Central memory CD4-positive, alpha-beta T cell (primary cell): Measurements from ENCODE around the gene ZNF577.
"Not testable (repeated sequence)": the region's sequence is repeated elsewhere in the genome, so short reads cannot be mapped to it uniquely, and the experiment has no call there.

Source experiments
- DNase-seq: peaks from one replicate; pipeline ENCODE4 v3.0.0; 2022
- total RNA-seq, 3 experiments: gene quantifications; one replicate each; lab custom pipeline; 2026; lab: John Stamatoyannopoulos, UW

The ZNF577 gene
- total RNA-seq = 7.1 to 21.2 (median 16.8) reads per million in 3 experiments

DNA sequence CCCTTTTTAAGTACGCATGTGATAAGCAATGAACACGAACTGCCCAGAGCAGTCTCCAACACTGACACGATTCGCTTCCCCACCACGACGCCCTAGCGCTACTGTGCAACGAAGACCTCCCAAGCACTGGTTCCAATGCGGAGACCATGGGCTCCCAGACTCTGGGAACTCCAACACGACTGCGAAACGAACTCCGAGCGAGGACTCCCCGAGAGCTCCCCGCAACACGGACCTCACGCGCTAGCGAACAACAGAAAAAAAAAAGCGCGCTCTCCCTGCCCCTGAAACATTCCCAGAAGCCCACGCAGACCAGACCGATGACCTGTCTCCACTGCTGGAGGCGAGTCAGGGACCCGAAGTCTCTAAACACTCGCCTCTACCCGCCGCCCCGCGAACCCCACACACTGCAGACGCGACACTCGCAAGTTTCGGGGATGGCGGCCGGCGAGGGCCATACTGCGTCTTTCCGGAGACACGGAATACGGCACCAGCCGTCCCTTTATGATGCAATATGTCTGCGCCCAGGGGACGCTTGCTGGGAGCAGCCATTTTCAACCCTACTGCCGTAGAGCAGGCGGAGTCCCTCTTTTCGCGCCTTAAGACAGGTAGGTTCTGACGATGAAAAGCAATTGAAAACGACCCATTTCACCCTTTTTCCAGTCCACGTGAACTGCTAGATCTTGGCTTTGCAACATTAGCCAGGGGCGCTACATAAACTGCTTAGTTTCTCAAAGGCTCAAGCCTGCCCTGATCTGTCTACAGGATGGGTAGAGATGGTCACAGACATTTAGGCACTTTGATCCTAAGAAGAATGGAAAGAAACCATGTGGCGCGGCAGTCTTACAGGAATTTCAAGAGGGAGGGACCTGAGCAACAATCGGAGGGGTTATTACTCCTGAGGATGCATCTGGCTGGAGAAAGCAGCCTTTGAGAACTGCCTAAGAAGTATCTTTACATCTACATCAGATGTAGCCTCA lies at the start of gene ZNF577:
Gene ZNF577 (minus strand): TSS at position 430 of the 977 bp plus-strand sequence. CDS start 7,569 bp downstream, outside the sequence.
- DNase-seq = peak; percentile 79

DNA sequence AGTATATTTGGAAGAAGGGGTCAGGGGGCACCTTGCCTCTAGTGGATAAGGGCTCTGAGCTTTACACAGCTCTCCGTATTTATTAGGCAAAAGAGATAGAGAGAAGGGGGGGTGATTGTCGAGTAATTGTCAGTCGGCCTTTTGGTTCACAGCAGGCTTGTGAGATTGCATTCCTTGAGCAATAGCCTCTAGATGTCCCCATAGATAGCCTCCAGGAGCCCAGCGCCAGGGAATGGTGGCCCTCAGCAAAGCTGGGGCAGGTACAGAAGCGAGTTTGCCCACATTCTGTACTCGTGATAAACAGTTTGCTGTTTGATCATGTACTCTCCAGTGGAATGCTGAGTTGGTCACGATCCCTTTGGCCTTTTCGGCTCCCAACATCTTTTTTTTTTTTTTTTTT lies 44.2 kb upstream of the ZNF577 start:
- no peak for DNase-seq

DNA sequence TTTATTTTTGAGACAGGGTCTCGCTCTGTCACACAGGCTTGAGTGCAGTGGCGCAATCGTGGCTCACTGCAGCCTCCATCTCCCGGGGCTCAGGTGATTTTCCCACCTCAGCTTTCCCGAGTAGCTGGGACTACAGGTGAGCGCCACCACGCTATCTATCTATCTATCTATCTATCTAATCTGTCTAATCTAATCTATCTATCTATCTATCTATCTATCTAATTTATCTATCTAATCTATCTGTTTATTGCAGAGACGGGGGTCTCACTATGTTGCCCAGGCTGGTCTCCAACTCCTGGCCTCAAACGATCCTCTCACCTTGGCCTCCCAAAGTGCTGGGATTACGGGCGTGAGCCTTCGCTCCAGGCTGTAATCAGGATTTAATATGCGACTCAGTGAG lies 40.1 kb upstream of the ZNF577 start:
- no peak for DNase-seq

DNA sequence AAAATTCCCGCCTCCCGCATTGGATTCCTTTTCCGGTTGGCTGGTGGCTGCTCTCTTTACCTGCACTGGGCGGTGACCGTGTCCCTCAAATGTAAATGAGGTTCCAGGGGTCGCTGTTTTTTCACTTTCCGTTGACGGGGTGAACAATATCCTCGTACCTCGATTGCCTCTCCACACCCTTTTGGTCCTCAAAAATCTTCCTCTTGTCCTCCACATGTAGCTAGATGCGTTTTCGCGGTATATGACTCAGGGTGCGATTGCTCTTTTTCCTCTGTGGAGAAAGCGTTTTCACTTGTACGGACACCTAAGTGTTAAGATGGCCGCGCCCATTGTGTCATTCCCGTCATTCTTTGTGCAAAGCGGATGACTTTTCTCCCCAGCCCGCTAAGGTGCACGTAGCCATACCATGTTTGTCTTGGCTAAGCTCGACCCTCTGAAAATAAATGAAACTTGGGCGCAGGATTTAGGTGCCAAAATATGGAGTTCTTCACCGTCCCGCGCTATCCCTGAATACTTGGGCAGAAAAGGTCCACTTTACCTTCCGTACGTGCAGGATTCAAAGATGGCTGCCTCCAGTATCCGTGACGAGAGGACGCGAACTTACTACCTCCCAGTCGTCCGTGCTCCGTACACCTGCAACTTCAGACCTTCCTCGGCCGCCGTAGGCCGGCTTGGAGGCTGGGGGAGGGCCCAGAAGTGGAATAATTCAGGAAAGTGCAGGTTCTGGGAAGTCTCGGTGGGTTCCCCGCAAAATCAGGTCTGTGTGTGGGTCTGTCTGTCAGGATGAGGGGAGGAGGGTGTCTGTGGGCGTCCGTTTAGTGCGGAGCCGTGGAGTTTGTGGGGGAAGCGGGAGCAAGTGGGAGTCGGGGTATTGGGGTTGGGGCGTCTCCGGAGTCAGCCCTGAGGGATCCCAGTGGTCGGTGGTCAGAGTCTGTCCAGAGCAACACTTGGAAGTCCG lies 39.3 kb upstream of the ZNF577 start, which contains the start of gene ZNF613:
Gene ZNF613 (plus strand): TSS at position 689 of the 958 bp plus-strand sequence. CDS start 8,749 bp downstream, outside the sequence.
- DNase-seq = peak; percentile 81

DNA sequence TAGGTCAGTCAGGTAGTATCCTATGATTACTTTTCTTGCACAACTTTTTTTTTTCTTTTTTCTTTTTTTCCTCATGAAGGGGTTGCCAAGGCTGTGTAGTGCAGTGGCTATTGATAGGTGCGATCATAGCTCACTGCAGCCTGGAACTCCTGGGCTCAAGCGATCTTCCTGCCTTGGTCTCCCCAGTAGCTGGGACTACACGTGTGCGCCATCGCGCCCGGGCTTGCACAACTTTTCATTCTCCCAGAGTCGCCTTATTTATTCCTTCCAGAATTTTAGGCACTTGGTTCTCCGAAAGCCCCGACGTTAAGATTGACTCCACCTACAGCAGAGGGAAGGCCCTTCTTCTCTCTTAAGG lies 38.7 kb upstream of the ZNF577 start:
- no peak for DNase-seq

DNA sequence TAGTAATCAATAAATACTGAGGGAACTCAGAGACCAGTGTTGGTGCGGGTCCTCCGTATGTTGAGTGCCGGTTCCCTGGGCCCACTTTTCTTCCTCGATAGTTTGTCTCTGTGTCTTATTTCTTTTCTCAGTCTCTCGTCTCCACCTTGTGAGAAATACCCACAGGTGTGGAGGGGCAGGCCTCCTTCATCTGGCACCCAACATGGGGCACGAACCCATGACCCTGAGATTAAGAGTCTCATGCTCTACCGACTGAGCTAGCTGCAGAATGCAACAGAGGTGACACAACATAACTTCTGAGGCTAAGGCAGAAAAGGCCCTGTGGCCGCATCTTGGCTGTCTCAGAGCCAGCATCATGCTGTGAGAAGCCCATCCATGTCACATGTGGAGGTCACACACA lies 34.2 kb upstream of the ZNF577 start:
- DNase-seq = no peak

DNA sequence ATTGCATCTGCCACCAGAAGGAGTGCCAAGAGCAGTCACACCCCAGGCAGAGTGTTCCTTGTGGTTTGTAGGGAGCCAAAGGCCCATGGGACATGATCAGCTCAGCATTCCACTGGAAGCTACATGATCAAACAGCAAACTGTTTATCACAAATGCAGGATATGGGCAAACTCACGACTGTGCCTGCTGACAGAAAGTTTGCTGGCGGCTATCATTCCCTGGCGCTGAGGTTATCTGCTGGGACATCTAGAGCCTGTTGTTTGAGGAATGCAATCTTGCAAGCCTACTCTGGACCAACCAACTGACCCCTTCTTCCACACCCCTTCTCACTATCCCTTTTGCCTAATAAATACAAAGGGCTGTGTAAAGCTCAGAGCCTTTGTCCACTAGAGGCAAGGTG lies 31.9 kb upstream of the ZNF577 start:
- DNase-seq = no peak

DNA sequence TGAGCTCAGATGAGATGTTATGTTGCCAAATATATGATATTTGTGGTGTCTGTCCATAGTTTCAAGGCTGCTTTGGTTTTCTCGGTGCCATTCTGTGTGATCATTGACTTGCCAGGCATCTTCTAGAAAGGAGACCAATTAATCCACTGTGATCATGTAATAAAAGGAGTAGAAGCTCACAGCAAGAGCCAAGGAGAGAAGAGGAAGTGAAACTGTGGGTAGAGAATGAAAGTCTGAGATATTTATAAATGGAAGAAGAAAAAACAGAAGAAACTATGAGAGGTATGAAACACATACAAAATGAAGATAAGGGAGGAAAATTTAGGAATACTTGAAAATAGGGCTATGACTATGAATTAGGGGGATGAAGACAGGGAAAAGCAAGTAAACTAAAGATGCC lies 28.4 kb upstream of the ZNF577 start:
- DNase-seq = no peak

DNA sequence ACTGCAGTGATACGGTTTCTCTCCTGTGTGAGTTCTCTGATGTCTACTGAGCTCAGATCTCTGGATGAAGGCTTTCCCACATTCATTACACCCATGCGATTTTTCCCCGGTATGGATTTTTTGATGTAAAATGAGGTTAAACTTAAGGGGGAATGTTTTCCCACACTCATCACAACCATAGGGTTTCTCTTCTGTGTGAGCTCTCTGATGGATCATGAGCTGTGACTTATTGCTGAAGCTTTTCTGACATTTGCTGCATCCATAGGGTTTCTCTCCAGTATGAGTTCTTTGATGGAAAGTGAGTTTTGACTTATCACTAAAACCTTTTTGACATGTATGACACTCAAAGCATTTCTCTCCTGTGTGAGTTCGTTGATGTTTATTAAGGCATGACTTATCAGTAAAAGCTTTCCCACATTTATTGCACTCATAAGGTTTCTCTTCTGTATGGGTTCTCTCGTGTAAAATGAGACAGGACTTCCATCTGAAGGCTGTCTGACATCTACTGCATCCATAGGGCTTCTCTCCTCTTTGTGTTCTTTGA lies 27.6 kb upstream of the ZNF577 start:
- DNase-seq = no peak

DNA sequence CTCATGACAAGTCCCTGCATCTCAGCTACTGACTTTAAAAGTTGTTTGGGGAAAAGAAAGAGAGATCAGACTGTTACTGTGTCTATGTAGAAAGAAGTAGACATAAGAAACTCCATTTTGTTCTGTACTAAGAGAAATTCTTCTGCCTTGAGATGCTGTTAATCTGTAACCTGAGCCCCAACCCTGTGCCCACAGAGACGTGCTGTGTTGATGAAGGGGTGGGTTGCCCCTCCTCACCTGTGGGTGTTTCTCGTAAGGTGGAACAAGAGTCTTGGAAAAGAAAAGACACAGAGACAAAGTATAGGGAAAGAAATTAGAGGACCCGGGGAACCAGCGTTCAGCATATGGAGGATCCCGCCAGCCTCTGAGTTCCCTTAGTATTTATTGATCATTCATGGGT lies 20.2 kb upstream of the ZNF577 start:
- DNase-seq = not testable (repeated sequence)

DNA sequence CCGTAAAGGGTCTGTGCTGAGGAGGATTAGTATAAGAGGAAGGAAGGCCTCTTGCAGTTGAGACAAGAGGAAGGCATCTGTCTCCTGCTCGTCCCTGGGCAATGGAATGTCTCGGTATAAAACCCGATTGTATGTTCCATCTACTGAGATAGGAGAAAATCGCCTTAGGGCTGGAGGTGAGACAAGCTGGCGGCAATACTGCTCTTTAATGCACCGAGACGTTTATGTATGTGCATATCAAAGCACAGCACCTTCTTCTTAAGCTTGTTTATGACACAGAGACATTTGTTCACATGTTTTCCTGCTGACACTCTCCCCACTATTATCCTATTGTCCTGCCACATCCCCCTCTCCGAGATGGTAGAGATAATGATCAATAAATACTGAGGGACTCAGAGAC lies 18.4 kb upstream of the ZNF577 start:
- DNase-seq = not testable (repeated sequence)

DNA sequence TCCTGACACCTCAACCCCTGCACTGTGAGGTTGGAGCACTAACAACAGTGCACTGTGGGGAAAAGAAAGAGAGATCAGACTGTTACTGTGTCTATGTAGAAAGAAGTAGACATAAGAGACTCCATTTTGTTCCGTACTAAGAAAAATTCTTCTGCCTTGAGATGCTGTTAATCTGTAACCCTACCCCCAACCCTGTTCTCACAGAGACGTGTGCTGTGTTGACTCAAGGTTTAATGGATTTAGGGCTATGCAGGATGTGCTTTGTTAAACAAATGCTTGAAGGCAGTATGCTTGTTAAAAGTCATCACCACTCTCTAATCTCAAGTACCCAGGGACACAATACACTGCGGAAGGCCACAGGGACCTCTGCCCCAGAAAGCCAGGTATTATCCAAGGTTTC lies 17.9 kb upstream of the ZNF577 start:
- DNase-seq = not testable (repeated sequence)

DNA sequence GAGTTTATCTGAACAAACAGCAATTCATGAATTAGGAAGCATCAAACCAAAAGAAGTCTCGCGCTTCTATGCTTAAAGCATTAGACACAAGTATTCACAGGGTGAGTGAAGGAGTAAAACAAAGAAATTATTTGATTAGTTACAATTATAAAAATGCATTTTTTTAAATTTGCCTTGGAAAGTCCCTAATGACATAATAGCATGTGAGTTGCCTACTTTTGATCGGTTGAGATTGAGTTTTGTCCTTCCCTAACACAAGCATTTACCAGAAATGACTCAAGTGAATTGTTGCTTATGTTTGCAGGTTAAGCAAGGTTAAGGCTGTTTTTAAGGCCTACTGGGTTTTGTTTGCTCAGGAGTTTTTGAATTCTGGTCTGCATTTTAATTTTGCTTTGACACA lies 17.5 kb upstream of the ZNF577 start:
- no peak for DNase-seq

DNA sequence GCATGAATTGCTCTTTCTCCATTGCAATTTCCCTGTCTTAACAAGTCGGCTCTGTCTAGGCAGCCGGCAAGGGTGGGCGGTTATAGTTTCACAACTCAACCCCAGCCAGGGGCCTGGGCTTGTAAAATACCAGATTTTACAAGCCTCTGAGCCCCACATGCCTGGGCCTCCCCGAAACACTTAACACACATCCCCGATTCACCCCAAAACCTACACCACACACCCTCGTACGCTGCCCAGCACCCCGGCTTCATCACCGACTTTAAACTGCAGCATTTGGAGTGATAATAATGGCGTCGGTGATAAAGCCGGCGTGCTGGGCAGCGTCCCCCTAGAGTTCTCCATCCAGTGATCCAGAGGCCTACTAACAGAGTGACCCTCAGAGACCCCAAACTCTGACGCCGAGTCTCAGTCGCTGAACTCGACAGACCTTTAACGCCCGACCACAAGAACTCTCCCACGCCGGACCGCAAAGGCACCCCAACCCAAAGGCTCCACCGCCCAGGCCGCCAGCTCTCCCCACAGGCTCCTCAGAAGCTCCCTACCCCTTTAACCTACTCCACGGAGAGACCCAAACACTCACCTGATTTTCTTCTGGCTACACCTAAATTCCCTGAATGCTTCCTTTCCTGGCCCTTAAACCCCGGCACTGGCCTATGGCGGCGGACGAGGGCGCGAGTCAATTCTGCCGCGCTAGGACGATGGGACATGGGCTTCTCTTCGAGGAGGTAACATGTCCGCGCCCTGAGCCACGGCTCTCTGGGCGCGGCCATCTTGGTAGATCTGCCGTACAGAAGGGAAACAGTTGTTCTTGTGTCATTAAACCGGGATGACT lies 16.8 kb upstream of the ZNF577 start, which contains the start of gene ZNF649:
Gene ZNF649 (minus strand): TSS at position 687 of the 835 bp plus-strand sequence. CDS start 4,910 bp downstream, outside the sequence.
- peak; percentile 73 for DNase-seq

DNA sequence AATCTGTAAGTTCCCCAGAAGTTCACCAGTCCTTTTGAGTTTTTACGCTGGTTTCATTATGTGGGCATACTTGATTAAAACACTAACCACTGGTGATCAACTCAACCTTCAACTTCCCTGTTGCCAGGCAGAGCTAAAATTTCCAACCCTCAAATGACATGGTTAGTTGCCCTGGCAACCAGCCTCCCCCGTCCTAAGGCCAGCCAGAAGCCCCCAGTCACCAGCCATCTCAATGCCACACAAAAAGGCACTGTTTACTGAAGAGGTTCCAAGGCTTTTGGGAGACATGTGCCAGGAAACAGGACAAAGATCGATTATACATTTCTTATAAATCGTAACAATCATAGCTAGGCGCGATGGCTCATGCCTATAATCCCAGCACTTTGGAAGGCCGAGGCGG lies 15.4 kb upstream of the ZNF577 start:
- DNase-seq = no peak

DNA sequence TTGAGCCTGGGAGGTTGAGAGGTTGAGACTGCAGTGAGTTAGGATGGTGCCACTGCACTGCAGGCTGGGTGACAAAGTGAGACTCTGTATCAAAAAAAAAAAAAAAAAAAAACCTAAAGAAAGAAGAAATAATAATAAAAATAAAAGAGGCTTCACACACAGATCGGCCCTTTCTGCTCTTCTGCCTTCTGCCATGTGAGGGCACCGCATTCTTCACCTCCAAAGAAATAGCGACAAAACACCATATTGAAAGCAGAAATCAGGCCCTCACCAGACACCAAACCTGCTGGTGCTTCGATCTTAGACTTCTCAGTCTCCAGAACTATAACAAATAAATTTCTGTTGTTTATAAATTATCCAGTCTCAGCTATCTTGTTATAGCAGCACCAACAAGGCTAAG lies 14.1 kb upstream of the ZNF577 start:
- DNase-seq = no peak

DNA sequence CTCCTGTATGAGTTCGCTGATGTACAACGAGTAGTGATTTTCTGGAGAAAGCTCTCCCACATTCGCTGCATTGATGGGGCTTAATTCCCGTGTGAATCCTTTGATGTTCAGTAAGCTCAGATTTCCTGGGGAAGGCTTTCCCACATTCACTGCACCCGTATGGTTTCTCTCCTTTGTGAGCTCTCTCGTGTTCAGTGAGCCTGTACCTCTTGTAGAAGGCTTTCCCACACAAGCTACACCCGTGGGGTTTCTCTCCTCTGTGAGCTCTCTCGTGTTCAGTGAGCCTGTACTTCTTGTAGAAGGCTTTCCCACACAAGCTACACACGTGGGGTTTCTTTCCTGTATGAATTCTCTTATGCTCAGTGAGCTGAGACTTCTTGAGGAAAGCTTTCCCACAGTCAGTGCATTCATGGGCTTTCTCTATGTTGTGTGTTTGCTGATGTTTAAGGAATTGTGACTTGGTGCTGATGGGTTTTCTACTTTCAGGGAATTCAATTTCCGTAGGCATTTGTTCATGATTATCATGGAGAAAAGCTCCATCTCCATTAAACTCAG lies 3.5 kb upstream of the ZNF577 start:
- DNase-seq = no peak

DNA sequence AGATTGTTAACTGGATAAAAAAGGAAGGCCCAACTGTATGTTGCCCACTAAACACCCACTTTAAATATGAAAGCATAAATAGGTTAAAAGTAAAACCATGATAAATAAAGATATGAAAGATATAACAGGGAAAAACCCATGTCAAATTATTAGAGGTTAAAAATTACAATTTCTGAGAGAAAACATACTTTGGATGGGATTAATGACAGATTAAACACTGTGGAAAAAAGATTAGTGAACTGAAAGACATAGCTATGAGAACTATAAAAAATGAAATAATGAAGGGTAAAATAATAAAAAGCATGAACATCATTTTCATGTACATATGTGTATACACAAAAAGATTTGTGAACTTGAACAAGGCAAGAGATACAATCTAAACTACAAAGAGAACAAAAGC lies 2.2 kb upstream of the ZNF577 start:
- no peak for DNase-seq

DNA sequence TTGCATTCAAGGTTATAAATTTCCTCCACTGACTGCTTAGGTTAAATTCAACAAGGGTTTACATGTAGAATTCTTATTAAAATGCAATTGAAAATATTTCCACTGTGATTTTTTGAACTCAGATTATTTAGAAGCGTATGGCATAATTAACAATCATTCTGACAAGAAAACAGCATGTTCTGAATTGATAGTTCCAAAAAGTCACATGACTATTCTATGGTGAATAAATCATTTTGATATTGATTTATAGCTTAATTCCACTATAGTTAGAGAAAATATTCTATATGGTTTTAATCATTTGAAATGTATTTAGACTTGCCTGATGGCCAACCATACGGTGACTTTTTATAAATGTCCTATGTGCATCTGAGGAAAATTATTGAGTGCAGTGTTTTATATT lies 3.0 kb downstream of the ZNF577 start:
- no peak for DNase-seq

DNA sequence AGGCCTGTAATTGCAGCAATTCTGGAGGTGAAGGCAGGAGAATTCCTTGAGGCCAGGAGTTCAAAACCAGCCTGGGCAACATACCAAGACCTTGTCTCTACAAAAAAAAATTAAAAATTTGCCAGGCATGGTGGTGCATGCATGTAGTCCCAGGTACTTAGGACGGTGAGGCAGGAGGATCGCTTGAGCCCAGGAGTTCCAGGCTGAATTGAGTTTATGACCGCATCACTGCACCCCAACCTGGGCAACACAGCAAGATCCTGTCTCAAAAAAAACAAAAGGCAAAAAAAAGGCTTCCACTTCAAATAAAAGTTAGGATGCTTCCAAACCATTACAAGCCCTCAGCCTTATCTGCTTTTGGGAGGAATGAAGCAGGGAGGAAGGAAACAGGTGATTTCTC lies 5.2 kb downstream of the ZNF577 start:
- DNase-seq = no peak

DNA sequence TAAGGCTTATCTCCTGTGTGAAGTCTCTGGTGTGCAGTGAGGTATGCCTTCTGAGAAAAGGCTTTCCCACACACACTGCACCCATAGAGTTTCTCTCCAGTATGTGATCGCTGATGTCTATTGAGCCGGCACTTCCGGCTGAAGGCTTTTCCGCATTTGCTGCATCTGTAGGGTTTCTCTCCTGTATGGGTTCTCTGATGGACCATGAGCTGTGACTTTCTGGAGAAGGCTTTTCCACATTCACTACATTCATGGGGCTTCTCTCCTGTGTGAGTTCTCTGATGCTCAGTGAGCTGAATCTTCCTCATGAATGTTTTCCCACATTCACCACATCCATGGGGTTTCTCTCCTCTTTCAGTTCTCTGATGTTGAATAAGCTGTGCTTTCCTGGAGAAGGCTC lies 14.7 kb downstream of the ZNF577 start:
- no peak for DNase-seq
